ENCODE results near the gene PSMC3. TPM values are rescaled to one million over a fixed set of nuclear protein-coding genes. Genes with fewer than 3 reads are reported as not detected.

Gene PSMC3
- total RNA-seq, 1 experiment from 2014 or later, result 179 TPM

- Histone ChIP-seq H2BK5ac (ENCODE audit: insufficient read length, low read length) (no peak overlapping the region), H3K27me3 (ENCODE audit: insufficient read depth, low read length) (no peaks in the 10 kb centered on the region), H4K20me1 (ENCODE audit: control insufficient read depth, insufficient read depth, insufficient read length) (no peaks in the 10 kb centered on the region), H3K79me1 (ENCODE audit: insufficient read depth, low read depth, low read length, poor library complexity, severe bottlenecking) (no peaks in the 10 kb centered on the region), H4K8ac (replicated peaks; ENCODE audit: insufficient read length, low read depth, low read length) (no peak overlapping the region), H2BK15ac (ENCODE audit: low read depth, low read length) (no peak overlapping the region), H3K23ac (ENCODE audit: insufficient read length, low read depth, low read length) (no peak overlapping the region), H4K91ac (ENCODE audit: insufficient read length, low read depth, low read length) (no peak overlapping the region), H3K9ac (ENCODE audit: extremely low read depth, insufficient read length, low read length) (no peak overlapping the region), H3K79me2 (ENCODE audit: insufficient read depth, low read length) (no peaks in the 10 kb centered on the region), H3K14ac (ENCODE audit: insufficient read depth, low read length) (no peak overlapping the region), H2BK12ac (ENCODE audit: insufficient read length, low read depth, low read length) (no peak overlapping the region), H3T11ph (ENCODE audit: low read length) (no peak overlapping the region), H3K4me1 (ENCODE audit: insufficient read depth, low read length) (no peaks in the 10 kb centered on the region), H2BK20ac (ENCODE audit: low read depth, low read length, poor library complexity, severe bottlenecking) (no peak overlapping the region), H3K27ac (ENCODE audit: insufficient read length, low read depth, low read length) (no peak overlapping the region), H2BK120ac (ENCODE audit: low read depth, low read length, poor library complexity, severe bottlenecking) (no peak overlapping the region), H3K18ac (ENCODE audit: insufficient read length, low read depth, low read length) (no peak overlapping the region), H3K4ac (ENCODE audit: low read depth, low read length) (no peak overlapping the region), H3K23me2 (ENCODE audit: insufficient read length, low read depth, low read length, poor library complexity, severe bottlenecking) (no peaks in the 10 kb centered on the region), H2AFZ (ENCODE audit: low read length) (no peak overlapping the region), H2AK5ac (ENCODE audit: insufficient read length, low read length) (no peak overlapping the region), H3K9me3 (ENCODE audit: control insufficient read depth, low read depth, low read length) (no peaks in the 10 kb centered on the region), H3K56ac (ENCODE audit: insufficient read length, low read depth, low read length) (no peak overlapping the region), H3K4me2 (ENCODE audit: insufficient read depth, insufficient read length, low read length) (no peak overlapping the region), H4K5ac (ENCODE audit: insufficient read length, low read depth, low read length) (no peak overlapping the region)
- H3K4me3 Mint-ChIP-seq, result no peak overlapping the region
- peaks cover 20 to 44% (median 35%) of the 10 kb centered on the region in 3 experiments; a peak in 6 of 7 replicates for H3K36me3 Mint-ChIP-seq (ENCODE audit: insufficient read depth in 1 of 3, low read depth in 3 of 3)
- H3K4me1 Mint-ChIP-seq, result peaks cover 2 to 6% of the 10 kb centered on the region in 2 experiments; a peak in 3 of 4 replicates
- no CpG with 5 or more reads among the region's 19 CpGs for WGBS (ENCODE audit: extremely low coverage, insufficient read length, low lambda C conversion rate)
- H3K9me3 Mint-ChIP-seq, result no peaks in the 10 kb centered on the region
- no peak for TF ChIP-seq CTCF (conservative IDR thresholded peaks at IDR 0.05)
- no peak for DNase-seq
- no peak overlapping the region for H3K27ac Mint-ChIP-seq
- H3K27me3 Mint-ChIP-seq (ENCODE audit: low read depth), result no peaks in the 10 kb centered on the region
Measured at GRCh38 chr11:47414685-47415070, 11.6 kb downstream of the PSMC3 start.
